Skeletal muscle tissue (tissue), 4 donors: Measurements from ENCODE around the gene ABCC4. TPM values are rescaled to one million over a fixed set of nuclear protein-coding genes. Genes with fewer than 3 reads are reported as not detected.

Source experiments
- H3K27ac ChIP-seq: one replicate; pipeline ENCODE4 v1.7.0; 2013; ENCODE audit warnings: mild to moderate bottlenecking, low read depth, low read length, inconsistent platforms
- H3K27me3 ChIP-seq, 3 donors: one replicate each; pipeline ENCODE4 v1.7.0; 2013; ENCODE audit warnings: low read length in 3 of 3; ENCODE audit not compliant: control insufficient read depth in 3 of 3, insufficient read depth in 3 of 3
- H3K36me3 ChIP-seq, 3 donors: one replicate each; pipeline ENCODE4 v1.7.0; 2013; ENCODE audit warnings: low read length in 3 of 3; ENCODE audit not compliant: control insufficient read depth in 3 of 3, insufficient read depth in 3 of 3
- H3K4me1 ChIP-seq, 3 donors: one replicate each; pipeline ENCODE4 v1.7.0; 2013; ENCODE audit warnings: low read length in 3 of 3, mild to moderate bottlenecking in 3 of 3; ENCODE audit not compliant: control insufficient read depth in 3 of 3, insufficient read depth in 3 of 3
- H3K4me3 ChIP-seq, 3 donors: one replicate each; pipeline ENCODE4 v1.7.0; 2013; ENCODE audit warnings: low read length in 3 of 3
- H3K9ac ChIP-seq, 3 donors: one replicate each; pipeline ENCODE4 v1.7.0; 2013; ENCODE audit warnings: low read length in 3 of 3, mild to moderate bottlenecking in 3 of 3, moderate library complexity in 2 of 3, low read depth in 1 of 3
- H3K9me3 ChIP-seq, 3 donors: one replicate each; pipeline ENCODE4 v1.7.0; 2013; ENCODE audit warnings: low read length in 3 of 3; ENCODE audit not compliant: control insufficient read depth in 3 of 3
- total RNA-seq: library from RNA; depleted of rRNA; stranded (reverse); fragments of >200 nt; gene quantifications from one replicate; pipeline ENCODE4 v1.2.3, GENCODE V29; 2014
- donor health status: Osteomylitis.

ABCC4 gene
- total RNA-seq, 1 donor from 2014 or later = 5.2 TPM

DNA sequence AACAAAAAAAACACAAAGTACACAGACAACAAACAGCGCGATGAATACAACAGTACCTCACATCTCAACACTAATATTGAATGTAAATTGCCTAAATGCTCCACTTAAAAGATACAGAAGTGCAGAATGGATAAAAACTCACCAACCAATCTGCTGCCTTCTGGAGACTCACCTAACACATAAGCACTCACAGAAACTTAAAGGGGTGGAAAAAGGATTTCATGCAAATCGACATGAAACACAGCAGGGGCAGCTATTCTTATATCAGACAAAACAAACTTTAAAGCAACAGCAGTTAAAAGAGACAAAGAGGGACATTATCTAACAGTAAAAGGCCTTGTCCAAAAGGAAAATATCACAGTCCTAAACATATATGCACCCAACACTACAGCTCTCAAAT, 209.5 kb downstream of the ABCC4 start:
- Histone ChIP-seq H3K27me3 (no peaks in the 10 kb centered on the region), H3K4me1 (no peaks in the 10 kb centered on the region), H3K36me3 (no peaks in the 10 kb centered on the region), H3K27ac (no peak overlapping the region), H3K4me3 (no peak overlapping the region), H3K9me3 (no peaks in the 10 kb centered on the region), H3K9ac (no peak overlapping the region)

DNA sequence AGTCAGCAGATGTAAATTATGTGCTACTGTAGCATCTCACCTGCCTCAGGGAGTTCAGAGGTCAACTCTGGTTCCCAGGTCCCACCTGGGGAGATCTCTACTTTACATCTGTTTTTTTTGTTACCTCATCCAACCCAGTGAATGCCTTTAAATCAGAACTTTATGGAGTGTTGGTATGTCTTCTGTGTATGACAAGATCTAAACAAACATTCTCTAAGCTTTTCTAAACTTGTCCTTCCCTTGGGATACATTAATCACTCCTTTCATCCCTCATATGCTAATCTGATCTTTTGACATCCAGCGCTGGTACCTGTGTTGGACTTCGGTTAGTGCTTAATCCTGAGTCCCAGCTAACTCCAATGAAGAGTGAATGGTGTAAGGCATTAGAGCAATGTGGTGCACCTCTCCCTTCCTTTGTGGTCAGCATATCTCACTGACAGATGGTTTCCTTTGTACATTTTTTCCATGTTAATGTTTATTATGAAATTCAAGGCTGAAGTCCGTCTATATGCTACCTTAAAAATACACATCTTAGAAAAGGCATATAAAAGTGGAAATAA, 213.4 kb downstream of the ABCC4 start:
- H3K36me3 ChIP-seq = no peaks in the 10 kb centered on the region
- H3K9ac ChIP-seq = no peak overlapping the region
- no peaks in the 10 kb centered on the region for H3K27me3 ChIP-seq
- no peaks in the 10 kb centered on the region for H3K9me3 ChIP-seq
- H3K27ac ChIP-seq = no peak overlapping the region
- H3K4me3 ChIP-seq = no peak overlapping the region
- H3K4me1 ChIP-seq = no peaks in the 10 kb centered on the region

DNA sequence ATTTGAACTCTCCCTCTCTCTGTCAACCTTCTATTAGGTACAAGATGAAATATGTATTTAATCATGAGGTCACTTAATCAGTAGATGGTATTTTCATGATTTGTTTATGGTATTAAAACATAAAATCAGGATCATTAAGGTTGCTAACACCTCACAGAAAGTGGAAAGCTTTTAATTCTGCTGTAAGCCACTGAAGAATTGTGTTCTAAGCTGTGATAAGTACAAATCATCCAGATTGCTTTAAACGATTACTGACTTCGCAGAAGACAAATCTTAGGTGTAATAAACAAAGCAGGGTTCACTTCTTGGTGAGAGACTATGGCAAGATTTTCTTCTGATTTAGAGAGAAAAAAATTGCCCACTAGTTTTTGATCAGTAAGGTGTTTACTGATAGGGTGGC, 214.5 kb downstream of the ABCC4 start:
- no peaks in the 10 kb centered on the region for H3K4me1 ChIP-seq
- no peak overlapping the region for H3K27ac ChIP-seq
- no peak overlapping the region for H3K9ac ChIP-seq
- no peaks in the 10 kb centered on the region for H3K9me3 ChIP-seq
- H3K36me3 ChIP-seq = no peaks in the 10 kb centered on the region
- no peaks in the 10 kb centered on the region for H3K27me3 ChIP-seq
- no peak overlapping the region for H3K4me3 ChIP-seq

DNA sequence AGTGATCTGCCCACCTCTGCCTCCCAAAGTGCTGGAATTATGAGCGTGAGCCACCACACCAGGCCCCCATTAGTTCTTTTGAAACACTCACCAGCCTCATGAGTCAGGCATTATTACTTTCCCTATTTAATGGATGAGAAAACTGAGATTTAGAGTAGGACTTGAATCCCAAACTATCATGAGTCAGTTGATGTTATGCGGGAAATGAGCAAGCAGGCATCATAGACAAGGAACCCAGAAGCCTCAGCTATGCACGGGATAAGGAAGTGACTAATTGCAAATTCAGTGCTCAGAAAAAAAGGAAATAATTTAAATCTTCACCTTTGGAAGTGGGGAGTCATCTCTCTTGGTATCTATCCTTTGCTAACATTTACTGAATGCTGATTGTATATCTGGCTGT, 217.5 kb downstream of the ABCC4 start:
- Histone ChIP-seq H3K4me1 (no peaks in the 10 kb centered on the region), H3K9me3 (no peaks in the 10 kb centered on the region), H3K27me3 (no peaks in the 10 kb centered on the region), H3K4me3 (no peak overlapping the region), H3K36me3 (peaks cover 0 to 3% (median under 1%) of the 10 kb centered on the region in 3 donors), H3K9ac (no peak overlapping the region), H3K27ac (no peak overlapping the region)

DNA sequence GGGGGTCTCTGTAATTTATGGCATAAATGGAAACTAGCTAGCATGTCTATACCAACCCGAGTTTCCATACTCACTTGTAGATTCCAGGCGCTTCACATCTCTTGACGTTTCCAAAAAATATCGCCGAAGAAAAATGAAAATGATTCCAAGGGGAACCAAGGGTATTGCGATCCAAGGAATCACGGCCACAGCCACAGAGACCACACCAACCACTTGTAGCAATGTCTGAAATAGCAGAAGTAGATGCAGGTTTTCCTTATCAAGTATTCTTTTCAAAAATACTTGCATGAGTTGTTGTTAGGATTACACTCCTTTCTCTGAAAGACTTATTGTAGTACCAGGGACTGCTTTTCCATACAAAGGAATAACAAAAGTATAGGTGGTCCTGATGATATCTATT, 218.2 kb downstream of the ABCC4 start:
- Histone ChIP-seq H3K36me3 (peaks cover 0 to 5% (median 3%) of the 10 kb centered on the region in 3 donors), H3K9ac (no peak overlapping the region), H3K27me3 (no peaks in the 10 kb centered on the region), H3K9me3 (no peaks in the 10 kb centered on the region), H3K4me1 (no peaks in the 10 kb centered on the region), H3K4me3 (no peak overlapping the region), H3K27ac (no peak overlapping the region)

DNA sequence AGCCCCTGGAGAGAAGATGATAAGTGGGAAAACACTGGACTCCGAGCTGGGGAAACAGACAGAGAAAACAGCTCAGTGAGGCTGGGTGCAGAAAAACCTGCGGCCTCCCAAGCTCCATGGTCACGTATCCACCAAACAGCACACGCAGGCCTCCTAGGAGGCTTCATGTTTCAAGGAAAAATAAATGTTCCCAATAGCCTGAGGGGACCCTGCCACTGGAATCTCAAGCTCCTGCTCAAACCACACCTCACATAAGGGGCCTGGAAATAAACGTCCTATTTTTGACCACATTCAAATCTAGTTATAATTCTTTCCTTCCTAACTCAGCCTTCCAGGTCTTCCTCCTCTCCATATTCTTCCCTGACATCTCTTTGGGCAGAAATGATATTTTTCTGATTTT, 225.7 kb downstream of the ABCC4 start:
- Histone ChIP-seq H3K4me3 (no peak overlapping the region), H3K27ac (no peak overlapping the region), H3K4me1 (no peaks in the 10 kb centered on the region), H3K36me3 (peaks cover 16 to 19% (median 19%) of the 10 kb centered on the region in 3 donors), H3K9me3 (no peaks in the 10 kb centered on the region), H3K27me3 (no peaks in the 10 kb centered on the region), H3K9ac (no peak overlapping the region)

DNA sequence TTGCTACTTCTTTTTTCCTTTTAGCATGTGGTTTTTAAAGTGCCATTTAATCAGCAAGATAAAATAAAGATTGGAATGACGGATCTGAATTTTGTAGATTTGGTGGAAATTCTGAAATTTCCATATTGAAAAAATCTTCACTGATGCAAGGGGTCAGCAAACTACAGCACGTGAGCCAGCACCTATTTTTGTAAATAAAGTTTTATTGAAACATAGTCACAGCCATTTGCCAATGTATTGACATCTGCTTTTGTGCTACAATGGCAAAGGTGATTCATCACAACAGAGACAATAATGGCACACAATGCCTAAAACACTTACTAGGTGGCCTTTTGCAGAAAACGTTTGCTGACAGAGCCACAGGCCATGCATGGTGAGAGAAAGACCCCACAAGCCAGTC, 226.4 kb downstream of the ABCC4 start:
- H3K9me3 ChIP-seq = no peaks in the 10 kb centered on the region
- H3K36me3 ChIP-seq = peaks cover 16 to 24% (median 19%) of the 10 kb centered on the region in 3 donors
- H3K9ac ChIP-seq = no peak overlapping the region
- no peaks in the 10 kb centered on the region for H3K4me1 ChIP-seq
- no peak overlapping the region for H3K27ac ChIP-seq
- H3K4me3 ChIP-seq = no peak overlapping the region
- H3K27me3 ChIP-seq = no peaks in the 10 kb centered on the region

DNA sequence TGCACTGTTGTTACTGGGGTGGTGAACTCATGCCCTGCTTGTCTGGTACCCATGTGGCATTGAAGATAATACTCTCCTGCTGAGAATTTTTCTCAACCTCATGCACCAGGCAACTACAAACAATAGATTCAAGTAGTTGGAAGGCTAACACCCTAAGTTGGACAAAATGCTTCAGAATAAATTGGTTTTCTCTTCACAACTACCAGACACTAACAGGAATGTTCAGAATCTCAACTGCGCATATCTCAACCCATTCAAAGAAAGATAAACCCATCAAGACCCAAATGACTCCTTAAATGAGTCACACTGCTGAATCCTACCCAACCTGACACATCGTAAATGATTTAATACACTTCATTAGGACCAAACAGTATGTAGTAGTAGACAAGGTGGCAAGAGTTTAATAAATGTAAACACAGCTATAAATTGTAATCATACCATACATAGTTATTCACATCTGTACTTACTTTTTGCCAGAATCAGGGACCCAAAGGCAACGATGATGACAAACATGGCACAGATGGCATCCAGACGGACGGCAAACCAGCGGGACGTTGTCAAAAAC, 227.4 kb downstream of the ABCC4 start:
- Histone ChIP-seq H3K36me3 (peaks cover 16 to 31% (median 21%) of the 10 kb centered on the region in 3 donors), H3K9me3 (no peaks in the 10 kb centered on the region), H3K4me3 (no peak overlapping the region), H3K27me3 (no peaks in the 10 kb centered on the region), H3K4me1 (no peaks in the 10 kb centered on the region), H3K27ac (no peak overlapping the region), H3K9ac (no peak overlapping the region)

DNA sequence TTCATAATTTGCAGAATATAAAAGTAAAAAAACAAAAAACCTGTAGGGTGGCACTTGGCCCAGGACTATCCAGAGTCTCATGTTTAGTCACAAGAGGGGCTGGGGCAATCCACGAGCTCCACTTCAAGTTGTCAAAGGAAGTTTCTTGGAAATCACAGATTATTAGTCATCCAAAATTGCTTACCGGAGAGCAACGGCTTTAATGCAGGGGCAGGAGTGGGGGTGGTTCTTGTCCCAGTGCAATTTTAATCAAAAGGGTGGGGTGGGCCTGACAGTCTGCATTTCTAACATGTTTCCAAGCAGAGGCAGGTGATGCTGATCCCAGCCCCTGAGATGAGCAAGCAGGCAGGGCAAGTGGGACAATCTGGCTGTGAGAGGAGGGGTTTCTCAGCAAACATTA, 233.9 kb downstream of the ABCC4 start:
- H3K4me1 ChIP-seq = no peaks in the 10 kb centered on the region
- H3K9ac ChIP-seq = no peak overlapping the region
- no peak overlapping the region for H3K4me3 ChIP-seq
- H3K36me3 ChIP-seq = peaks cover 6 to 23% (median 10%) of the 10 kb centered on the region in 3 donors
- H3K27me3 ChIP-seq = no peaks in the 10 kb centered on the region
- H3K27ac ChIP-seq = no peak overlapping the region
- no peaks in the 10 kb centered on the region for H3K9me3 ChIP-seq

DNA sequence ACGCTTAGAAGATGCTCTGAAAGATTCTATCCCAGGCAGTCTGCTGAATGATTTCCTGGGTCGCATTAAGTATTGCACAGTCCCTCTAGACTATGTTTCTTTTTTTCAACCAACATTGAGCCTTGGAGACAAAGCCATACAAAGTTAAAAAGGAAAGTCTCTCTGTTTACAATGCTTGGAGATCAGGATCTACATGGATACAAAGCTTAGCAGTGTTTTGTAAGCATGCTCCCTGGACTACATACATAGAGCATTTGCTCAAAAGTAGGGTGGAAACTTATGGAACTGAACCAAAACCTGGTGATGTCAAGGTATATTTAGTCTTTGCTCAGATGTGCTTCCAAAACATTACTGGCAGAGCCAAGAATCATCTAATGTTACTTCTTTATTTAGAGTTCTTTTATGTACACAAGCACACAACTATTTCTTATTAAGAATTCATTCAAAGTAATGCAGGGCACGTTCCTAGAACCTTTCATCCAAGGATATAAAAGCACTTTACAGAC, 241.2 kb downstream of the ABCC4 start:
- Histone ChIP-seq H3K27ac (no peak overlapping the region), H3K36me3 (no peaks in the 10 kb centered on the region), H3K9me3 (no peaks in the 10 kb centered on the region), H3K9ac (no peak overlapping the region), H3K4me1 (peaks cover 3 to 14% (median 14%) of the 10 kb centered on the region in 3 donors), H3K27me3 (no peaks in the 10 kb centered on the region), H3K4me3 (no peak overlapping the region)
